ENCODE data around the gene ATP11A. TPM values are rescaled to one million over a fixed set of nuclear protein-coding genes. Genes with fewer than 3 reads are reported as not detected.

The ATP11A gene
- total RNA-seq, 1 experiment from 2014 or later: 65.3 TPM

- Mint-ChIP-seq H3K4me3 (no peak overlapping the region), H3K9me3 (peaks cover 16 to 19% of the 10 kb centered on the region in 2 experiments), H3K36me3 (ENCODE audit: insufficient read depth in 1 of 3, low read depth in 3 of 3) (peaks cover 34 to 43% (median 43%) of the 10 kb centered on the region in 3 experiments), H3K4me1 (peaks cover 69 to 70% of the 10 kb centered on the region in 2 experiments), H3K27me3 (ENCODE audit: low read depth) (peaks cover 16% of the 10 kb centered on the region), H3K27ac (peak overlapping the region in 1 of 3 experiments; percentile 76; a peak in 2 of 7 replicates)
- Histone ChIP-seq H2AFZ (ENCODE audit: low read length) (no peak overlapping the region), H4K20me1 (ENCODE audit: control insufficient read depth, insufficient read depth, insufficient read length) (no peaks in the 10 kb centered on the region), H2BK15ac (ENCODE audit: low read depth, low read length) (no peak overlapping the region), H3K9me3 (ENCODE audit: control insufficient read depth, low read depth, low read length) (no peaks in the 10 kb centered on the region), H2BK5ac (ENCODE audit: insufficient read length, low read length) (no peak overlapping the region), H3K27ac (ENCODE audit: insufficient read length, low read depth, low read length) (no peak overlapping the region), H3K56ac (ENCODE audit: insufficient read length, low read depth, low read length) (no peak overlapping the region), H3K4me2 (ENCODE audit: insufficient read depth, insufficient read length, low read length) (no peak overlapping the region), H3K79me1 (ENCODE audit: insufficient read depth, low read depth, low read length, poor library complexity, severe bottlenecking) (no peaks in the 10 kb centered on the region), H3K23ac (ENCODE audit: insufficient read length, low read depth, low read length) (no peak overlapping the region), H2BK120ac (ENCODE audit: low read depth, low read length, poor library complexity, severe bottlenecking) (no peak overlapping the region), H3K14ac (ENCODE audit: insufficient read depth, low read length) (no peak overlapping the region), H3K4ac (ENCODE audit: low read depth, low read length) (no peak overlapping the region), H3K27me3 (ENCODE audit: insufficient read depth, low read length) (no peaks in the 10 kb centered on the region), H3K18ac (ENCODE audit: insufficient read length, low read depth, low read length) (no peak overlapping the region), H4K5ac (ENCODE audit: insufficient read length, low read depth, low read length) (no peak overlapping the region), H2BK20ac (ENCODE audit: low read depth, low read length, poor library complexity, severe bottlenecking) (no peak overlapping the region), H3K9ac (ENCODE audit: extremely low read depth, insufficient read length, low read length) (no peak overlapping the region), H4K91ac (ENCODE audit: insufficient read length, low read depth, low read length) (no peak overlapping the region), H3K79me2 (ENCODE audit: insufficient read depth, low read length) (no peaks in the 10 kb centered on the region), H2AK5ac (ENCODE audit: insufficient read length, low read length) (no peak overlapping the region), H3T11ph (ENCODE audit: low read length) (no peak overlapping the region), H4K8ac (replicated peaks; ENCODE audit: insufficient read length, low read depth, low read length) (no peak overlapping the region), H2BK12ac (ENCODE audit: insufficient read length, low read depth, low read length) (no peak overlapping the region), H3K4me1 (ENCODE audit: insufficient read depth, low read length) (peaks cover 7% of the 10 kb centered on the region; the same call in 1 of the 2 replicates), H3K23me2 (ENCODE audit: insufficient read length, low read depth, low read length, poor library complexity, severe bottlenecking) (no peaks in the 10 kb centered on the region)
- TF ChIP-seq CTCF (conservative IDR thresholded peaks at IDR 0.05): no peak
- no CpG with 5 or more reads among the region's 14 CpGs for WGBS (ENCODE audit: extremely low coverage, insufficient read length, low lambda C conversion rate)
- peak; percentile 36 for DNase-seq
Observed at GRCh38 chr13:112902101-112902651, 212.3 kb downstream of the ATP11A start.

All from H9 (cell line).